ENCODE data around the gene CLVS2.

DNA sequence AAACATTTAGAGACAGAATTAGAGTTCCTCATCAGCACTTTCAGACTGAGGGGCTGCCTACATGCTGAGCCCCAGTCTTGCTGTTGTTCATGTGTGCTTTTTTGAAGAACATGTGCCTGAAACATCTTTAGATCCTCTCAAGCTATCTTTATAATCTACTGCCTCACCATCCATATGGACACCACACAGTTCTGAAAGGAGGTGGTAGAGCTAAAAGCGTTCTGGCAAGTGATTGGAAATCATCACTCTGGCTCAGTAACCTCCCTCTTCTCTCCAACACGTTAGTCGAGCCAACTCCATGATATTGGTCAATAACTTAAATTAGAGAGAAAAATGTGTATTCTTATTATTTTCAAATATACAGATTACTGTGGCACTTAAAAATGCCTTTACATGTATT is 40.6 kb downstream of the CLVS2 start:
- no peak for TF ChIP-seq CTCF (IDR thresholded peaks at IDR 0.05)
- no peak for TF ChIP-seq POLR2A (IDR thresholded peaks at IDR 0.05)

All from adrenal gland (tissue), 5 donors.